EH (cell line): ENCODE results near the gene AFTPH.

Source experiments
- DNase-seq: peaks from one replicate; pipeline ENCODE4 v3.0.0-alpha.2; 2015; ENCODE audit warnings: low read depth

AFTPH gene

GRCh38 chr2:64587561-64587960, 63.4 kb downstream of the AFTPH start:
- no peak for DNase-seq

DNA sequence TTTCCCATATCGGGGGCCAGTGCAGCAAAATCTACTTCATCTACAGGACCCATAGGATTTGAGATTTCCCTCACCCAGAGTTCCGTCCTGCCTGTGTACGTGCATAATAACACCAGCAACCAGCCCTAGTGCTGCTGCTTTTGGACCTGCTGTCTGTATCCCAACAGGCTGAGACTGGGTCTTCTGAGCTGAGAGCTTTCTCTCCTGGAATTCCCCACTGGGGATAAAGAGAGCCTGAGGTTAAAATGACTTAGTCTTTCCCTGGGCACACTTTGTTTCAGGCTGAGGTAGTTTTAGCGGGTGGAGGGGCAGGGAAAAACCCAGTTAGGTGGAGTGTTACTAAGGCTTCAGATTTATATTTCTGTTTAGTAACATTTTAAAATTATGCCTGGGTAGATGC, 67.1 kb downstream of the AFTPH start:
- DNase-seq: no peak

- DNase-seq: no peak
Observed at GRCh38 chr2:64593035-64593655, 69.0 kb downstream of the AFTPH start.

- peak; percentile 87 for DNase-seq
Observed at GRCh38 chr2:64594226-64594989, 70.3 kb downstream of the AFTPH start.

- DNase-seq: peak; percentile 26
Observed at GRCh38 chr2:64595397-64596176, 71.5 kb downstream of the AFTPH start.

GRCh38 chr2:64598226-64598625, 74.1 kb downstream of the AFTPH start:
- no peak for DNase-seq

DNA sequence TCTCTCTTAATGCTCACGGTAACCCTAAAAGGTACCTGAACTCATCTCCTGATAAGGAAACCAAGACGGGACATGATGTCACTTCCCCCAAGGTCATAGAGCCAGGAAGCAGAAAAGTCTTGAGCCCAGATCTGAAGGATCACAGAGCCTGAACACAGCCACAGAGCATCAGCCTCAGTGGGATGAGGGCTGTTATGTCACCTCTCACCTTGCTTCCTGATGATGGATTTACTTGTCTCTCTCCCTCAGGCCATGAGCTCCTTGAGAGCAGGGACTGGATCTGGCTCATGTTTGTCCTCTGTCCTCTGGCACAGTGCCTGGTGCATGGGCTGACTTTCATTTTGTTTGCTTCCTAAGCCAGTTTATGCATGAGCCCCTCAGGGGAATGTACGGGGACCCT, 75.3 kb downstream of the AFTPH start:
- DNase-seq: no peak

DNA sequence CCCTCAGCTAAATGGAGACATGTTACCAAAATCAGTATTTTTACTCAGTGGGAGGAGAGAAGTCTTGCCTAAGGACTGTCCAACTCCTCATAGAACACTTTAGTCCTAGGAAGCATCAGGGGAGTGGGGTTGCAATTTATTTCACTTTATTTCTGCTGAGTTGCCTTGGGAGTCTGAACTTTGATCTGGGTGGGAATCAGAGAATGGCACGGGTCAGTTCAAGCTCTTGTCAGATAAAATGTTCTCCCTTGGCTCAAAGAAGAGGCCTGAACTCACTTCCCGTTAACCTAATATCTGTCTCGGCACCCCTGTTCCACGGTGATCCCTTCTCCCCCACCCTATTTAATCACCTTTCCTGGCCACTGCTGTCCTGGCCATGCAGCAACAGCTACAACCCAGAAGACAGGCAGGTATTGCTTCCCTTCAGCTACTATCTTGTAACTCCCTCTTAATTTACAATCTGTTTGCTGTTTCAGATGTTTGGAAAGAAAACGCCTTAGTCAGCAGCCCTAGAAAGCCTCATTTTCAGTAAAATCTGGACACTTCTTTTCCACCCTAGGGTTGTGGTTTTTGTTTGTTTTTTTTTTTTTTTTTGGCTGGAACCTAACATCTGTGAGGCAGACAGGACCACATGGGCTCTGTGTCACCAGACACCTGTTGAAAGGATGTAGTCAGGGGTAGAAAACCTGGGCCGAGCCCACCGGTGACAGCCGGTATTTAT, 77.1 kb downstream of the AFTPH start:
- DNase-seq: no peak

DNA sequence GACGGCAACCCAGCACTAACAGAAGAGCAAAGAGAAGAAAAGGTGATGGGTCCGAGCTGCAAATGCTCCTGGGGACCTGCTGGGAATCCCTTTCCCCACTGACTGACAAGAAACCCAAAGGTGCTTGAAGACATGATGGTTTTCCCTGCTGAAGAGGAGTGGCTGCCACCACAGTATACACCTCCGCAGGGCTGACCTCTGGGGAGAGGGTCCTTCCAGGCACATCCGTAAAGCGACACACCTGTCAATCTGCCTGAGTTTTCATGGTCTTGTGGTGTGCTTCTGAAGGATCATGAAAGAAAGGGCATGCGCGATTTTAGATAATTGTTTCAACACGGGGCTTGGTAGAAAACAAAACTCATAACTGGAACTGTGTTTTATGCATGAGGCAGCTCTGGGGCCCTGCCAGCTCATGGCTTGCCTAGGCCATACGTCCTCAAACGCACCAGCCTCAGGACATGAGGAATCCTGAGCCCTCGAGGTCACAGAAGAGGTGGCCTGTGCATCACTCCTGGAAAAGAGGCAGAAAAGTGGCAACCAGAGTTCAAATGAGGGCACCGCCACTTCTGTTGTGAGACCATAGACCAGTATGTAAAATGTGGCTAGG, 77.8 kb downstream of the AFTPH start:
- no peak for DNase-seq

DNA sequence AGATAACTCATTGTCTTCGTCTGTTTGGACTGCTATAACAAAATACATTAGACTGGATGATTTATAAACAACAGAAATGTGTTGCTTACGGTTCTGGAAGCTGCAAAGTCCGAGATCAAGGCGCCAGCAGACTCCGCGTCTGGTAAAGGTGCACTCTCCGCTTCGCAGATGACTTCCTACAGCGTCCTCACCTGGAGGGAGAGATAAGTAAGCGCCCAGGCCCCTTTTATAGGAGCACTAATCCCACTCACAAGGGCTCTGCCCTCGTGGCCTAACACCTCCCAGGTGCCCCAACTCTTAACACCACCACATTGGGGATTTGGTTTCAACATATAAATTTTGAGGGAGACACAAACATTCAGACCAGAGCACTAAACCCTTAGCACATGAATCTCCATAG, 78.3 kb downstream of the AFTPH start:
- DNase-seq: no peak

- no peak for DNase-seq
Observed at GRCh38 chr2:64604155-64604554, 80.0 kb downstream of the AFTPH start.

DNA sequence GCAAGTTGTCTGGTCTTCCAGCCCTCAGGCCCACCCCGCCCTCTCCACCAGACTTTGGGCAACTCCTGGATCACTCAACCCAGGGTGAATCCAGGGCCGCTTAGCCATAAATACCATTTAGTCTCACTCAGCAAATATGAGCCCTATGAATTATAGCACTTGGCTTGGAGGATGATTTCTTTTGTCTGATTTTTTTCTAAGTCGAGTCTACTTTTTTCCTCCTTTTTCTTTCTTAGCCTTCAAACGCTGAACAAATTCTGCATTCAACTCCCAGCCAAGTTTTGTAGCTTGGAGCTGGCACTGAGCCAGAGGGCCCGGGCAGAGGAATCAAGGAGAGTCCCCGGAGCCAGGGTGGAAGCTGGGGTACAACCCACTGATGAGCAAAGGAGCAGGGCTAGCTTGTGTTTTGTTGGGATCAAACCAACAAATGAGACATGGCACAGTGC, 80.9 kb downstream of the AFTPH start:
- DNase-seq: peak; percentile 66

GRCh38 chr2:64605991-64606478, 81.9 kb downstream of the AFTPH start:
- no peak for DNase-seq

DNA sequence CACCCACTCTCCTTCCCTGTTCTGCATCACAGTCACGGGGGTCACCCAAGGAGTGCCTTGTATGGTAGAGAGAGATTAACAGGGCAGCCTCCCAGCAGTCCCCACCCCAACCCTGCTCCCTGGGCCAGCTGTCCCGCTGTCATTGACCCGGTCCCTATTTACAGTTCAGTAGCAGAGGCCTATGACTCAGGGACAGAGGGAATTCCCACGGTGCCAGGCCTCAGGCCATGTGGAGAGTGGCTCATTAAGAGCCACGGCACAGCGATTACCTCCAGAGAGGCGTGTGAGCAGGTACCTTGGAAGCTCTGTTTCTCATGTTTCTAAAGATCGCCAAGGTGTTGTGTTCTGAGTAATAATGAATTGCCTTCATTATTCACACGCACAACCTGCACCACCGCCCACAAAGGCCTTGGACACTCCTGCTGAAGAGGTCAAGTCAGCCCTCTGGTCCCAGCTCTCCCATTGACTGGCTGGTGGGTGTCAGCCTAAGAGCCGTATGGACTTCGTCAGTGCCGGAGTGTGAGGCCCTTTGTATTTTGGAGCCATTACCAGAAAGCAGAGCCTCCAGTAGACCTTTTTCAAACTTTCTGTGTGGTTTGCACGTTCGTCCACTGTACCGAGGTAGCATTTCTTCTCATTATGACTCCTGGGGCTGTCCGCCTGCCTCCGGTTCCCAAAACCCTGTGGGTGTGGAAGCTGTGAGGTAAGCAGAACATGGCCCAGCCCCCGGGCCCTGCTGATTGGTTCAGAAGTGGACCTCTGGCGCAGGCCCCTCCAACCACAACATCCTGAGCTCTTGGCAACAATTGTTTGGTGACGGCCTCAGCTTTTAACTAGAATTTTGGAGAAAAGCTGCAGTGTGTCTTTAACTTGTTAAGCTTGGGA, 82.6 kb downstream of the AFTPH start:
- DNase-seq: no peak

- no peak for DNase-seq
Observed at GRCh38 chr2:64607381-64608304, 83.5 kb downstream of the AFTPH start.

DNA sequence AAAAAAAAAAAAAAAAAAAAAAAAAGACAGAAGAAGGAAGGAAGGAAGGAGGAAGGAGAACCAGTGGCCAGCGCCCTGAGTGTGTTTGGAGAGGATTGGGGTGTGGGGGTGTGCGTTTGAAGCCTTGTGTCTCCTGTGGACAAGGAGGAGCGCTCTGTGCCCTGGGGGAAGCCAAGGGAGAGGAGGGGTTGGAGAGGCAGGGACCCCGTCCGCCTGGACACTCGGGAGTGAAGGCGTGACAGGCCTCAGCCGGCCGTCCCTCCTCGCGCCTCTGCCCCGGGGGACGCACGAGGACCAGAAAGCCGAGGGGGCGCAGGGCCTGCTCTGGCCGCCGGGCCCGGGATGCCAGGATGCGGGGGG, 84.7 kb downstream of the AFTPH start:
- no peak for DNase-seq

- DNase-seq: peak; percentile 38
Observed at GRCh38 chr2:64609227-64609941, 85.3 kb downstream of the AFTPH start.

GRCh38 chr2:64609942-64610281, 85.8 kb downstream of the AFTPH start:
- DNase-seq: no peak

GRCh38 chr2:64610316-64610855, 86.3 kb downstream of the AFTPH start:
- DNase-seq: no peak
